ENCODE measurements around the gene CD248. TPM values are rescaled to one million over a fixed set of nuclear protein-coding genes. Genes with fewer than 3 reads are reported as not detected.
"Not testable (repeated sequence)": the region's sequence is repeated elsewhere in the genome, so short reads cannot be mapped to it uniquely, and the experiment has no call there.

The CD248 gene
- total RNA-seq, 1 donor from 2014 or later, result 12.3 TPM

- DNase-seq, result peak; percentile 75
- Histone ChIP-seq H3K27ac (replicated peaks) (peak overlapping the region; percentile 53), H3K9me3 (replicated peaks) (no peaks in the 10 kb centered on the region), H3K36me3 (no peaks in the 10 kb centered on the region), H3K4me1 (peaks cover 51% of the 10 kb centered on the region), H3K4me3 (no peak overlapping the region), H3K27me3 (ENCODE audit: low read depth) (no peaks in the 10 kb centered on the region)
- intact Hi-C loops (cut with micrococcal nuclease), result no loop called here
- TF ChIP-seq CTCF (IDR thresholded peaks at IDR 0.05; ENCODE audit: borderline replicate concordance), result no peak
Measured at GRCh38 chr11:66322732-66323427, 6.0 kb upstream of the CD248 start.

GRCh38 chr11:66321606-66322005 lies 4.8 kb upstream of the CD248 start:
- H3K27me3 ChIP-seq (ENCODE audit: low read depth), result no peaks in the 10 kb centered on the region
- H3K4me3 ChIP-seq, result no peak overlapping the region
- H3K9me3 ChIP-seq (replicated peaks), result no peaks in the 10 kb centered on the region
- H3K4me1 ChIP-seq, result peaks cover 51% of the 10 kb centered on the region
- H3K36me3 ChIP-seq, result no peaks in the 10 kb centered on the region
- intact Hi-C loops (cut with micrococcal nuclease), result no loop called here
- no peak for DNase-seq
- no peak for TF ChIP-seq CTCF (IDR thresholded peaks at IDR 0.05; ENCODE audit: borderline replicate concordance)
- peak overlapping the region; percentile 53 for H3K27ac ChIP-seq (replicated peaks)

GRCh38 chr11:66320748-66321147 lies 3.9 kb upstream of the CD248 start:
- peaks cover 49% of the 10 kb centered on the region for H3K4me1 ChIP-seq
- H3K9me3 ChIP-seq (replicated peaks); H3K27me3 ChIP-seq (ENCODE audit: low read depth); DNase-seq; intact Hi-C loops (cut with micrococcal nuclease); H3K4me3 ChIP-seq; H3K36me3 ChIP-seq; H3K27ac ChIP-seq (replicated peaks): not testable (repeated sequence)

- H3K4me1 ChIP-seq, result peaks cover 45% of the 10 kb centered on the region
- H3K9me3 ChIP-seq (replicated peaks); DNase-seq; H3K27ac ChIP-seq (replicated peaks); H3K36me3 ChIP-seq; intact Hi-C loops (cut with micrococcal nuclease); H3K27me3 ChIP-seq (ENCODE audit: low read depth); H3K4me3 ChIP-seq: not testable (repeated sequence)
Measured at GRCh38 chr11:66320289-66320688, 3.4 kb upstream of the CD248 start.

- TF ChIP-seq CTCF (IDR thresholded peaks at IDR 0.05; ENCODE audit: borderline replicate concordance), result no peak
- intact Hi-C loops (cut with micrococcal nuclease), result no loop called here
- Histone ChIP-seq H3K4me1 (peaks cover 57% of the 10 kb centered on the region), H3K27me3 (ENCODE audit: low read depth) (no peaks in the 10 kb centered on the region), H3K36me3 (no peaks in the 10 kb centered on the region), H3K9me3 (replicated peaks) (no peaks in the 10 kb centered on the region), H3K4me3 (no peak overlapping the region), H3K27ac (replicated peaks) (peak overlapping the region; percentile 92)
- DNase-seq, result no peak
Measured at GRCh38 chr11:66318600-66318970, 1.7 kb upstream of the CD248 start.

- H3K27me3 ChIP-seq (ENCODE audit: low read depth), result no peaks in the 10 kb centered on the region
- H3K27ac ChIP-seq (replicated peaks), result peak overlapping the region; percentile 92
- peak overlapping the region; percentile 73 for H3K4me3 ChIP-seq
Measured at GRCh38 chr11:66317723-66318599, 1.1 kb upstream of the CD248 start.

More at GRCh38 chr11:66317723-66318599, 1.1 kb upstream of the CD248 start:
- Histone ChIP-seq H3K4me1 (peaks cover 63% of the 10 kb centered on the region), H3K9me3 (replicated peaks) (no peaks in the 10 kb centered on the region), H3K36me3 (no peaks in the 10 kb centered on the region)
- DNase-seq, result peak; percentile 60
- TF ChIP-seq CTCF (IDR thresholded peaks at IDR 0.05; ENCODE audit: borderline replicate concordance), result no peak
- intact Hi-C loops (cut with micrococcal nuclease), result no loop called here
